ENCODE measurements around the gene LRP4.

LRP4 gene

DNA sequence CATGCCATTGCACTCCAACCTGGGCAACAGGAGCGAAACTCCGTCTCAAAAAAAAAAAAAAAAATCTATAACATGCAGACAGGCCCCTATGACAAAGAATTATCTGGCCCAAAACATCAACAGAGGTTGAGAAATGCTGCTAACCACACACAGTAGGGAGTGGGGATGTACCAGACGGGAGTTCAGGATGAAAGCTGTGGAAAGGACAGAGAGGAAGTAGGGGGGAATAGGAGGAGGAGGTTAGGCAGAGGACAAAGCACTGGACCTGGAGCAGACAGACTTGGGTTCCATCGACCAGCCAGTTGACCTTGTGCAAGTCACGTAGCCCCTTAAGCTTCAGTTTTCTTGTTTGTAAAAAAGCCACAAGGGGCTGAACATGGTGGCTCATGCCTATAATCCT, 12.5 kb downstream of the LRP4 start:
- H3K27ac ChIP-seq: no peak overlapping the region
- no peak for DNase-seq
- H3K27me3 ChIP-seq (ENCODE audit: insufficient read depth, low read depth, severe bottlenecking): no peaks in the 10 kb centered on the region
- H3K4me3 ChIP-seq (ENCODE audit: low read depth, low read length): no peak overlapping the region
- no peaks in the 10 kb centered on the region for H3K9me3 ChIP-seq (ENCODE audit: severe bottlenecking)
- H3K36me3 ChIP-seq: no peaks in the 10 kb centered on the region; the same call in 1 of the 2 replicates
- no peak for TF ChIP-seq CTCF (IDR thresholded peaks at IDR 0.05; ENCODE audit: low read depth, low read length)

DNA sequence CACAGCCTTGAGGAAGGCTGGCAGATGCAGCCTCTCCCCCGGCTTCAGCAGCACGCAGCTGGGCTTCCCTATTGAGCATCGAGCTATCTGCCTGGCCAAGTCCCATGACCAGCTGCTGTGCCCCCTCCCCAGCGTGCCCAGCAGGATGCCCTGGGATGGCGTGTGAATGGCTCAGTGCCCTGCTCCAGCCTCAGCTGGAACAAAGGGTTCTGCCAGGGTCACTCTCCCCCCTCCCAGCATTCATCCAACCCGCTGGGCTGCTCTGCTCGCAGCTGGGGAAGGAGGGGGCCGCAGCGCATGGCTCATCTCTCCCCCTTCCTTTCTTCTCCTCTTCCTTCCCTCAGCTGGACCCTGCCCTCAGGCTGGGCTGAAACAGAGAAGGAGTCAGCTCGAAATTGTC, 14.5 kb downstream of the LRP4 start:
- Histone ChIP-seq H3K36me3 (peaks cover 12% of the 10 kb centered on the region), H3K4me3 (ENCODE audit: low read depth, low read length) (no peak overlapping the region), H3K27me3 (ENCODE audit: insufficient read depth, low read depth, severe bottlenecking) (no peaks in the 10 kb centered on the region), H3K27ac (no peak overlapping the region), H3K9me3 (ENCODE audit: severe bottlenecking) (no peaks in the 10 kb centered on the region)
- no peak for DNase-seq
- no peak for TF ChIP-seq CTCF (IDR thresholded peaks at IDR 0.05; ENCODE audit: low read depth, low read length)

- Histone ChIP-seq H3K36me3 (peaks cover 20% of the 10 kb centered on the region), H3K27ac (no peak overlapping the region), H3K4me3 (ENCODE audit: low read depth, low read length) (no peak overlapping the region), H3K27me3 (ENCODE audit: insufficient read depth, low read depth, severe bottlenecking) (no peaks in the 10 kb centered on the region), H3K9me3 (ENCODE audit: severe bottlenecking) (peaks cover 4% of the 10 kb centered on the region)
- no peak for DNase-seq
- no peak for TF ChIP-seq CTCF (IDR thresholded peaks at IDR 0.05; ENCODE audit: low read depth, low read length)
Observed at GRCh38 chr11:46902694-46903093, 15.7 kb downstream of the LRP4 start.

DNA sequence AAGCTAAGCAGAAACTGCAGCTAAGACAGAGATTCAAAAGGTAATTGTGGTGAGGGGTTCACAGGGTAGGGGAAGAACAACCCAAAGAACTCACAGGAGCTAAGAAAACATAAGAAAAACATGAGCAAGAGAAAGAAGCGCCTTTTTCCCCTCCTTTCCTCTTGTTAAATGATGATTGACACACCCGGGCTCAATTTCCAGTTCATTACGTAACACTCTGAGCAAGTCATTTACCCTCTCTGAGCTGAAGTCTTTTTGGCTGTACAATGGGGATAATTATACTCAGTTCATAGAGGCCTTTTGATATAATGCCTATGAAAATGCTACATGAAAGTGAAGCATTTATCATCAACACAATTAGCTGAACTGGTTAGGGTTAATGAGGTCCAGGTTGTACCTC, 17.2 kb downstream of the LRP4 start:
- H3K27me3 ChIP-seq (ENCODE audit: insufficient read depth, low read depth, severe bottlenecking): no peaks in the 10 kb centered on the region
- H3K9me3 ChIP-seq (ENCODE audit: severe bottlenecking): peaks cover 4% of the 10 kb centered on the region
- H3K4me3 ChIP-seq (ENCODE audit: low read depth, low read length): no peak overlapping the region
- H3K36me3 ChIP-seq: peaks cover 20% of the 10 kb centered on the region
- no peak for TF ChIP-seq CTCF (IDR thresholded peaks at IDR 0.05; ENCODE audit: low read depth, low read length)
- no peak overlapping the region for H3K27ac ChIP-seq
- no peak for DNase-seq

DNA sequence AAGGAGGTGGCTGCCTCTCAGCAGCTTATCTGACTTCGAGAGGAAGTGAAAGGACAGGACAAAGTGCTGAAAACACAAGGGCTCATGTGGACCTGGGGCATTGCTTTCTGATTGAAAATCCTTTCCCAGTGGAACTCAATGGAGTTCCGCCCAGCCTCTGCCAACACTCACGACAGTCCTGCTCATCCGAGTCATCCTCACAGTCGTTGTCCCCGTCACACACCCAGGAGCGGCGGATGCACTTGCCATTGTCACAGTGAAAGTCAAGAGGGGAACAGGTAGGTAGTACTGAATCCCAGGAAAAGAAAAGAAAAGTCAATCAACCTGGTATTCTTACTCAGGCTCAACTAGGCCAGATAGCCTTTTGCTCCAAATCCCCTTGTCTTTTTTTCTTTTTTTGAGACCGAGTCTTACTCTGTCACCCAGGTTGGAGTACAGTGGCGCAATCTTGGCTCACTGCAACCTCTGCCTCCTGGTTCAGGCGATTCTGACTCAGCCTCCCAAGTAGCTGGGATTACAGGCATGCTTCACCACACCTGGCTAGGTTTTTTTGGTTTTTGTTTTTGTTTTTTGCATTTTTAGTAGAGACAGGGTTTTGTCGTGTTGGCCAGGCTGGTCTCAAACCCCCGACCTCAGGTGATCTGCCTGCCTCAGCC, 18.1 kb downstream of the LRP4 start:
- Histone ChIP-seq H3K27ac (no peak overlapping the region), H3K36me3 (peaks cover 29% of the 10 kb centered on the region), H3K27me3 (ENCODE audit: insufficient read depth, low read depth, severe bottlenecking) (no peaks in the 10 kb centered on the region), H3K4me3 (ENCODE audit: low read depth, low read length) (no peak overlapping the region), H3K9me3 (ENCODE audit: severe bottlenecking) (peaks cover 4% of the 10 kb centered on the region)
- TF ChIP-seq CTCF (IDR thresholded peaks at IDR 0.05; ENCODE audit: low read depth, low read length): no peak
- DNase-seq: no peak

- no peaks in the 10 kb centered on the region for H3K27me3 ChIP-seq (ENCODE audit: insufficient read depth, low read depth, severe bottlenecking)
Observed at GRCh38 chr11:46899501-46900025, 18.8 kb downstream of the LRP4 start.

More at GRCh38 chr11:46899501-46900025, 18.8 kb downstream of the LRP4 start:
- H3K9me3 ChIP-seq (ENCODE audit: severe bottlenecking): peaks cover 4% of the 10 kb centered on the region
- no peak for TF ChIP-seq CTCF (IDR thresholded peaks at IDR 0.05; ENCODE audit: low read depth, low read length)
- no peak overlapping the region for H3K4me3 ChIP-seq (ENCODE audit: low read depth, low read length)
- no peak for DNase-seq
- H3K27ac ChIP-seq: no peak overlapping the region
- H3K36me3 ChIP-seq: peaks cover 33% of the 10 kb centered on the region

Data from WERI-Rb-1 (cell line).